Neural progenitor cell (in vitro differentiated cells): ENCODE results near the gene TMEM19. TPM values are rescaled to one million over a fixed set of nuclear protein-coding genes. Genes with fewer than 3 reads are reported as not detected.

ENCODE experiments used
- DNase-seq: peaks from one replicate; pipeline ENCODE4 v3.0.0-alpha.2; 2016; ENCODE audit warnings: low spot score
- H2AFZ ChIP-seq: fragments of 200-600 bp; sonication (generic); replicated peaks from 2 replicates; pipeline ENCODE4 v1.6.1; 2016; ENCODE audit warnings: antibody characterized with exemption
- H3F3A ChIP-seq: fragments of 200-600 bp; sonication (generic); 2 replicates; pipeline ENCODE4 v1.6.1; 2016; ENCODE audit warnings: antibody characterized with exemption, low read depth
- H3K27ac ChIP-seq: fragments of 200-600 bp; sonication (generic); 2 replicates; pipeline ENCODE4 v1.5.1; 2016; ENCODE audit warnings: mild to moderate bottlenecking
- H3K27me3 ChIP-seq: fragments of 200-600 bp; sonication (generic); 2 replicates; pipeline ENCODE4 v1.6.1; 2016; ENCODE audit warnings: mild to moderate bottlenecking, moderate library complexity
- H3K36me3 ChIP-seq: fragments of 200-600 bp; sonication (generic); 2 replicates; pipeline ENCODE4 v1.5.1; 2016
- H3K4me1 ChIP-seq: fragments of 200-600 bp; sonication (generic); 2 replicates; pipeline ENCODE4 v1.6.1; 2016; ENCODE audit warnings: mixed run types
- H3K4me2 ChIP-seq: fragments of 200-600 bp; sonication (generic); 2 replicates; pipeline ENCODE4 v1.6.1; 2016
- H3K4me3 ChIP-seq: fragments of 200-600 bp; sonication (generic); 2 replicates; pipeline ENCODE4 v1.5.1; 2016
- H3K79me2 ChIP-seq: fragments of 200-600 bp; sonication (generic); 2 replicates; pipeline ENCODE4 v1.6.1; 2016; ENCODE audit warnings: low read depth
- H3K9ac ChIP-seq: fragments of 200-600 bp; sonication (generic); 2 replicates; pipeline ENCODE4 v1.6.1; 2016
- H3K9me3 ChIP-seq: fragments of 200-600 bp; sonication (generic); 2 replicates; pipeline ENCODE4 v1.5.1; 2016; ENCODE audit warnings: low read depth
- H4K20me1 ChIP-seq: fragments of 200-600 bp; sonication (generic); 2 replicates; pipeline ENCODE4 v1.6.1; 2016; ENCODE audit warnings: low read depth
- H3K27ac Mint-ChIP-seq: 3 replicates; pipeline ENCODE4 v1.8.0; 2021; ENCODE audit warnings: mixed read lengths
- H3K27me3 Mint-ChIP-seq: 2 replicates; pipeline ENCODE4 v1.8.0; 2022; ENCODE audit warnings: low read depth, mild to moderate bottlenecking, inconsistent platforms, moderate library complexity, mixed read lengths; ENCODE audit not compliant: insufficient read depth
- H3K36me3 Mint-ChIP-seq: 3 replicates; pipeline ENCODE4 v1.8.0; 2021; ENCODE audit warnings: mixed read lengths
- H3K4me1 Mint-ChIP-seq: 3 replicates; pipeline ENCODE4 v1.8.0; 2021; ENCODE audit warnings: mixed read lengths
- H3K4me3 Mint-ChIP-seq: 3 replicates; pipeline ENCODE4 v1.8.0; 2021; ENCODE audit warnings: mild to moderate bottlenecking, moderate library complexity, mixed read lengths
- H3K9me3 Mint-ChIP-seq: 3 replicates; pipeline ENCODE4 v1.8.0; 2020; ENCODE audit warnings: mixed read lengths
- CTCF ChIP-seq: fragments of 200-600 bp; sonication (generic); IDR thresholded peaks from 2 replicates; pipeline ENCODE4 v1.5.1; 2017; ENCODE audit warnings: antibody characterized with exemption, mild to moderate bottlenecking
- EZH2 ChIP-seq: fragments of 200-600 bp; sonication (generic); IDR thresholded peaks from 2 replicates; pipeline ENCODE4 v1.6.1; 2017; ENCODE audit warnings: antibody characterized with exemption, mild to moderate bottlenecking, moderate library complexity
- EZH2phosphoT487 ChIP-seq: fragments of 200-600 bp; sonication (generic); IDR thresholded peaks from 2 replicates; pipeline ENCODE4 v1.6.1; 2017; ENCODE audit warnings: antibody characterized with exemption
- total RNA-seq: library from RNA; depleted of rRNA; stranded (reverse); fragments of >200 nt; gene quantifications from 2 replicates; pipeline ENCODE4 v1.2.3, GENCODE V29; 2015; ENCODE audit warnings: low replicate concordance

Gene TMEM19
- total RNA-seq, 1 donor from 2014 or later, result 9.3 TPM

DNA sequence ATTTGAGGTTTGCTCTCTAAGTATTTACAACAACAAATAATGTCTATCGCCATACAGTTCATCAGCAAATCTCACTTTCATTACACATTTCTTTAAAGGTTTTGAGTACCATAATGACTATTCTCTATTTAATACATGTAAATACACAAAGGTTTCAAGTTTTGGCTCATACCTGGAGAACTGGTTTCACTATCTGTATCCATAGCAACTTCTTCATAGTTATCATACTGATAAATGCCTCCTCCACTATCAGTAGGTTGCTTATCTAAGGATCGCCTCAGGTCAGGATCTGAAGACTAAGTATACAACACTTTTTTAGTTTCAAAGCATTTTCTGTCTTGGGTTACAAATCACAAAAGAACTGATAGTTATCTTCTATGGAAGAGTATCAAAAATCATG is 43.6 kb upstream of the TMEM19 start:
- Histone ChIP-seq H3K9ac (no peak overlapping the region), H3K27me3 (no peaks in the 10 kb centered on the region), H3K9me3 (no peaks in the 10 kb centered on the region), H3K4me2 (no peak overlapping the region), H3F3A (peaks cover 7% of the 10 kb centered on the region), H3K27ac (no peak overlapping the region), H3K4me1 (no peaks in the 10 kb centered on the region), H2AFZ (no peak overlapping the region), H3K36me3 (peaks cover 27% of the 10 kb centered on the region), H3K79me2 (no peaks in the 10 kb centered on the region), H4K20me1 (peaks cover 4% of the 10 kb centered on the region), H3K4me3 (no peak overlapping the region)
- TF ChIP-seq EZH2phosphoT487, result no peak
- TF ChIP-seq EZH2, result no peak
- TF ChIP-seq CTCF, result no peak
- Mint-ChIP-seq H3K27ac (no peak overlapping the region), H3K27me3 (no peaks in the 10 kb centered on the region), H3K36me3 (peaks cover 39% of the 10 kb centered on the region), H3K4me3 (no peak overlapping the region), H3K9me3 (no peaks in the 10 kb centered on the region), H3K4me1 (no peaks in the 10 kb centered on the region)
- DNase-seq, result no peak

GRCh38 chr12:71645268-71645667 is 40.6 kb upstream of the TMEM19 start:
- H3K27ac ChIP-seq, result no peak overlapping the region
- peaks cover 44% of the 10 kb centered on the region for H3K36me3 Mint-ChIP-seq
- H3K9me3 Mint-ChIP-seq, result no peaks in the 10 kb centered on the region
- H3K36me3 ChIP-seq, result peaks cover 27% of the 10 kb centered on the region
- H3K9ac ChIP-seq, result no peak overlapping the region
- H3K27me3 ChIP-seq, result no peaks in the 10 kb centered on the region
- DNase-seq, result no peak
- H3K4me2 ChIP-seq, result no peak overlapping the region
- no peaks in the 10 kb centered on the region for H3K4me1 Mint-ChIP-seq
- no peak overlapping the region for H3K27ac Mint-ChIP-seq
- H3K9me3 ChIP-seq, result no peaks in the 10 kb centered on the region
- no peaks in the 10 kb centered on the region for H3K4me1 ChIP-seq
- H3F3A ChIP-seq, result no peaks in the 10 kb centered on the region
- no peak overlapping the region for H3K4me3 Mint-ChIP-seq
- peaks cover 4% of the 10 kb centered on the region for H4K20me1 ChIP-seq
- H2AFZ ChIP-seq, result no peak overlapping the region
- peaks cover 19% of the 10 kb centered on the region for H3K79me2 ChIP-seq
- TF ChIP-seq EZH2phosphoT487, result no peak
- TF ChIP-seq CTCF, result no peak
- no peak for TF ChIP-seq EZH2
- no peaks in the 10 kb centered on the region for H3K27me3 Mint-ChIP-seq
- H3K4me3 ChIP-seq, result no peak overlapping the region

DNA sequence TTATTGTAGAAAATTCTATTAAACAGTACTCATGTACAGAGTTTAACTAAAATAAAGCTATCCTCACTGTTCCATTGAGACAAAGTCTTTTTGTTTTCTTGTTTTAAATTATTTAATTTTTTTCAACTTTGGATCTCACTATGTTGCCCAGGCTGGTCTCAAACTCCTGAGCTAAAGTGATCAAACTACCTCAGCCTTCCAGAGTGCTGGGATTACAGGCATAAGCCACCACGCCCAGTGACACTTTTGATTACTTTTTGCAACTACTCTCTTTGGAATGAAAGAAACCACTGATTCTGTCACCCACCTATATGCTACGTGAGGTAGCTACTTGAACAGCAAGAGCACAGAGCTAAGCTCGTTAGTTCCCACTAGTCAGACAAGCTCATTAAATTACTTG is 39.4 kb upstream of the TMEM19 start:
- H3K4me3 Mint-ChIP-seq, result no peak overlapping the region
- H3K79me2 ChIP-seq, result peaks cover 31% of the 10 kb centered on the region
- H3K9me3 ChIP-seq, result no peaks in the 10 kb centered on the region
- no peak overlapping the region for H2AFZ ChIP-seq
- no peak overlapping the region for H3K9ac ChIP-seq
- H3K4me1 ChIP-seq, result no peaks in the 10 kb centered on the region
- TF ChIP-seq CTCF, result no peak
- TF ChIP-seq EZH2, result no peak
- no peak for TF ChIP-seq EZH2phosphoT487
- no peak overlapping the region for H3K27ac Mint-ChIP-seq
- H3K4me1 Mint-ChIP-seq, result no peaks in the 10 kb centered on the region
- H3K27me3 Mint-ChIP-seq, result no peaks in the 10 kb centered on the region
- H3K9me3 Mint-ChIP-seq, result peaks cover 2% of the 10 kb centered on the region
- DNase-seq, result no peak
- no peak overlapping the region for H3K4me3 ChIP-seq
- H3K36me3 Mint-ChIP-seq, result peaks cover 46% of the 10 kb centered on the region
- H3K27me3 ChIP-seq, result no peaks in the 10 kb centered on the region
- no peaks in the 10 kb centered on the region for H3F3A ChIP-seq
- H3K4me2 ChIP-seq, result no peak overlapping the region
- peaks cover 4% of the 10 kb centered on the region for H4K20me1 ChIP-seq
- H3K36me3 ChIP-seq, result peaks cover 27% of the 10 kb centered on the region
- H3K27ac ChIP-seq, result no peak overlapping the region
